Fibroblast of lung (primary cell): ENCODE results near the gene THRA. TPM values are rescaled to one million over a fixed set of nuclear protein-coding genes. Genes with fewer than 3 reads are reported as not detected.

Source experiments
- DNase-seq, 2 donors: peaks; one replicate each; pipeline versions ENCODE4 v3.0.0 to v3.0.0-alpha.2; 2010; ENCODE audit warnings: low read depth in 2 of 2
- H2AFZ ChIP-seq: 2 replicates; pipeline ENCODE4 v1.5.1; 2012; ENCODE audit warnings: low read length, control low read depth, inconsistent platforms
- H3K27ac ChIP-seq: 2 replicates; pipeline ENCODE4 v1.5.1; 2011; ENCODE audit warnings: low read length, control low read depth; ENCODE audit not compliant: insufficient read depth
- H3K27me3 ChIP-seq: 2 replicates; pipeline ENCODE4 v1.5.1; 2011; ENCODE audit warnings: mild to moderate bottlenecking, low read length; ENCODE audit not compliant: control insufficient read depth, insufficient read depth
- H3K36me3 ChIP-seq: 2 replicates; pipeline ENCODE4 v1.5.1; 2011; ENCODE audit warnings: low read length; ENCODE audit not compliant: control insufficient read depth, insufficient read depth
- H3K4me1 ChIP-seq: 2 replicates; pipeline ENCODE4 v1.5.1; 2011; ENCODE audit warnings: low read length; ENCODE audit not compliant: control insufficient read depth, insufficient read depth; ENCODE audit errors: extremely low read depth
- H3K4me2 ChIP-seq: 2 replicates; pipeline ENCODE4 v1.5.1; 2011; ENCODE audit warnings: low read length, control low read depth; ENCODE audit not compliant: insufficient read depth; ENCODE audit errors: extremely low read depth
- H3K4me3 ChIP-seq, 4 experiments: fragments of 200-600 bp in 1 of 4; sonication (generic) in 1 of 4; replicated peaks in 1 of 4; 2 replicates each; pipeline ENCODE4 v1.5.1; 2011 to 2016; ENCODE audit warnings: low read length in 4 of 4, low read depth in 3 of 4, mild to moderate bottlenecking in 3 of 4, control low read depth in 2 of 4, inconsistent platforms in 1 of 4, mixed read lengths in 1 of 4; ENCODE audit not compliant: insufficient read depth in 1 of 4; ENCODE audit errors: control extremely low read depth in 1 of 4
- H3K79me2 ChIP-seq: 2 replicates; pipeline ENCODE4 v1.5.1; 2012; ENCODE audit warnings: mild to moderate bottlenecking, low read length, inconsistent platforms; ENCODE audit not compliant: control insufficient read depth, insufficient read depth
- H3K9ac ChIP-seq: 2 replicates; pipeline ENCODE4 v1.5.1; 2011; ENCODE audit warnings: mild to moderate bottlenecking, low read length, control low read depth; ENCODE audit not compliant: insufficient read depth
- H3K9me3 ChIP-seq: 2 replicates; pipeline ENCODE4 v1.5.1; 2012; ENCODE audit warnings: low read depth, low read length; ENCODE audit not compliant: control insufficient read depth, insufficient read depth
- H4K20me1 ChIP-seq: 2 replicates; pipeline ENCODE4 v1.5.1; 2011; ENCODE audit warnings: low read length; ENCODE audit not compliant: control insufficient read depth, insufficient read depth; ENCODE audit errors: extremely low read depth
- EZH2 ChIP-seq: IDR thresholded peaks from 2 replicates; pipeline ENCODE4 v1.5.1; 2012; ENCODE audit warnings: low read length, control low read depth, mild to moderate bottlenecking; ENCODE audit errors: missing control alignments
- polyA plus RNA-seq, 2 donors: library from polyadenylated mRNA; depleted of rRNA in 1 of 2; stranded (reverse) in 1 of 2; unstranded in 1 of 2; fragments of >200 nt; gene quantifications; 2 replicates each; pipeline ENCODE4 v1.2.1, GENCODE V29; 2011 to 2012; ENCODE audit warnings: missing spikeins in 1 of 2
- total RNA-seq: library from RNA; depleted of rRNA; stranded (reverse); fragments of >200 nt; gene quantifications from 2 replicates; pipeline ENCODE4 v1.2.1, GENCODE V29; 2014
- TF ChIP-seq, protein P1 (sequence below), 2 donors: IDR thresholded peaks in 1 of 2; conservative IDR thresholded peaks in 1 of 2; 1 replicate in 1 of 2; 2 replicates in 1 of 2; pipeline ENCODE4 v1.5.1; 2011 to 2012; ENCODE audit warnings: low read length in 2 of 2, control low read depth in 1 of 2, inconsistent platforms in 1 of 2, low read depth in 1 of 2, mild to moderate bottlenecking in 1 of 2

The THRA gene
- total and polyA plus RNA-seq, 2 donors (not counting 1 experiment from before 2014, with no cell fraction given) = 27.2 to 52.8 TPM

DNA sequence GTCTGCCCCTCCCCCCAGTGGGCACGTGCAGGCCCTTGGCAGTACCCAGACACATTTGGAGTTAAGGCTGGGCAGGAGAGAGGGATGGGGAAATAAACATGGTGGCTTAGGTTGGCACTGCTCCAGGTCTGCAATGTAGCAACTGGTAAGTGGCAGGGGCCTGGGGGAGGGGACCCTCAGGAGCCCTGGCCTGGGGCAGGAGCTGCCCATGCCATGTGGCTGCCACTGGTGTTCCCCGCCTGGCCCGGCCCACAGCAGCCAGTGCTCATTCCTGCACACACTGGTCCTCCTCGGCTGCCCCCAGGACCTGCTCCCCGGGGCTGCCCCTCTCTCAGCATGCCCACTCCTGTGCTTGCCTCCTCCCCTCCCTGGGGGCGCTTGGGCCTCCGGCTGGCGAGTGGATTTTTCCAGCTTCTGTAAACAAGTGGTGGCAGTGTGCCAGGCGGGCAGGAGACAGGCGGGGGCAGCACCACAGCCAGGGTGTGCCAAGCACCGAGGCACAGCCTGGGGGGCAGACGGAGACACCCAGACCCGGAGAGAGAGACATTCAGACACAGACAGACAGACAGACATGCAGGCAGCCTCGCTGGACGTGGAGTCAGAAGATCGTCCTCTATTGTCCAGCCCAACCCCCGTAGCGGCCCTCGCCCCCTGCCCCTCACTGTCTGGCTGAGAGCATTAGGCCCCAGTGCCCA lies 9.4 kb downstream of the THRA start:
- DNase-seq = peak in 1 of 2 donors; percentile 62
- H3K9me3 ChIP-seq = no peaks in the 10 kb centered on the region
- H3K9ac ChIP-seq = no peak overlapping the region
- peak overlapping the region; percentile 5 for H3K4me2 ChIP-seq
- TF ChIP-seq EZH2 = no peak
- TF ChIP-seq, protein P1, sequence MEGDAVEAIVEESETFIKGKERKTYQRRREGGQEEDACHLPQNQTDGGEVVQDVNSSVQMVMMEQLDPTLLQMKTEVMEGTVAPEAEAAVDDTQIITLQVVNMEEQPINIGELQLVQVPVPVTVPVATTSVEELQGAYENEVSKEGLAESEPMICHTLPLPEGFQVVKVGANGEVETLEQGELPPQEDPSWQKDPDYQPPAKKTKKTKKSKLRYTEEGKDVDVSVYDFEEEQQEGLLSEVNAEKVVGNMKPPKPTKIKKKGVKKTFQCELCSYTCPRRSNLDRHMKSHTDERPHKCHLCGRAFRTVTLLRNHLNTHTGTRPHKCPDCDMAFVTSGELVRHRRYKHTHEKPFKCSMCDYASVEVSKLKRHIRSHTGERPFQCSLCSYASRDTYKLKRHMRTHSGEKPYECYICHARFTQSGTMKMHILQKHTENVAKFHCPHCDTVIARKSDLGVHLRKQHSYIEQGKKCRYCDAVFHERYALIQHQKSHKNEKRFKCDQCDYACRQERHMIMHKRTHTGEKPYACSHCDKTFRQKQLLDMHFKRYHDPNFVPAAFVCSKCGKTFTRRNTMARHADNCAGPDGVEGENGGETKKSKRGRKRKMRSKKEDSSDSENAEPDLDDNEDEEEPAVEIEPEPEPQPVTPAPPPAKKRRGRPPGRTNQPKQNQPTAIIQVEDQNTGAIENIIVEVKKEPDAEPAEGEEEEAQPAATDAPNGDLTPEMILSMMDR (conservative IDR thresholded peaks at IDR 0.05 in 1 of 2, IDR thresholded peaks at IDR 0.05 in 1 of 2; ENCODE audit: low read depth in 1 of 2, low read length in 2 of 2) = no peak
- H3K4me1 ChIP-seq = peaks cover 44% of the 10 kb centered on the region
- H3K79me2 ChIP-seq = peaks cover 16% of the 10 kb centered on the region
- no peak overlapping the region for H2AFZ ChIP-seq
- no peaks in the 10 kb centered on the region for H4K20me1 ChIP-seq
- H3K27ac ChIP-seq = no peak overlapping the region
- H3K27me3 ChIP-seq = no peaks in the 10 kb centered on the region
- H3K4me3 ChIP-seq = peak overlapping the region in 1 of 4 experiments; percentile 7
- H3K36me3 ChIP-seq = peaks cover 8% of the 10 kb centered on the region

- Histone ChIP-seq H3K4me1 (peaks cover 44% of the 10 kb centered on the region), H3K9me3 (no peaks in the 10 kb centered on the region), H2AFZ (no peak overlapping the region), H3K36me3 (peaks cover 8% of the 10 kb centered on the region), H4K20me1 (no peaks in the 10 kb centered on the region), H3K27me3 (no peaks in the 10 kb centered on the region), H3K79me2 (peaks cover 12% of the 10 kb centered on the region), H3K27ac (no peak overlapping the region), H3K4me2 (no peak overlapping the region), H3K4me3 (no peak overlapping the region), H3K9ac (no peak overlapping the region)
- no peak for TF ChIP-seq EZH2
- TF ChIP-seq, protein P1 (conservative IDR thresholded peaks at IDR 0.05 in 1 of 2, IDR thresholded peaks at IDR 0.05 in 1 of 2; ENCODE audit: low read depth in 1 of 2, low read length in 2 of 2) = no peak
- no peak for DNase-seq
Observed at GRCh38 chr17:40072735-40073346, 10.1 kb downstream of the THRA start.

- no peak overlapping the region for H3K27ac ChIP-seq
- no peak overlapping the region for H3K9ac ChIP-seq
Observed at GRCh38 chr17:40073454-40074174, 10.8 kb downstream of the THRA start.

More at GRCh38 chr17:40073454-40074174, 10.8 kb downstream of the THRA start:
- Histone ChIP-seq H3K4me2 (no peak overlapping the region), H3K4me3 (no peak overlapping the region), H2AFZ (no peak overlapping the region), H3K9me3 (no peaks in the 10 kb centered on the region), H3K4me1 (peaks cover 39% of the 10 kb centered on the region), H4K20me1 (no peaks in the 10 kb centered on the region), H3K27me3 (no peaks in the 10 kb centered on the region), H3K79me2 (peaks cover 11% of the 10 kb centered on the region), H3K36me3 (peaks cover 8% of the 10 kb centered on the region)
- DNase-seq = no peak
- no peak for TF ChIP-seq EZH2
- TF ChIP-seq, protein P1 (conservative IDR thresholded peaks at IDR 0.05 in 1 of 2, IDR thresholded peaks at IDR 0.05 in 1 of 2; ENCODE audit: low read depth in 1 of 2, low read length in 2 of 2) = no peak
